ENCODE results near the gene NCR3LG1.

The NCR3LG1 gene

GRCh38 chr11:17391493-17392355, 40.1 kb downstream of the NCR3LG1 start:
- no peak for DNase-seq (ENCODE audit: low read depth)
- in situ Hi-C loops (cut with HindIII; ENCODE audit: low sequenced_read_pairs): no loop called here
- H3K4me3 ChIP-seq (ENCODE audit: low read depth, low read length): no peak overlapping the region
- TF ChIP-seq CTCF (IDR thresholded peaks at IDR 0.05; ENCODE audit: low read depth, low read length, missing control alignments): no peak

GRCh38 chr11:17392872-17393271, 41.3 kb downstream of the NCR3LG1 start:
- no peak for DNase-seq (ENCODE audit: low read depth)
- in situ Hi-C loops (cut with HindIII; ENCODE audit: low sequenced_read_pairs): no loop called here
- H3K4me3 ChIP-seq (ENCODE audit: low read depth, low read length): no peak overlapping the region
- TF ChIP-seq CTCF (IDR thresholded peaks at IDR 0.05; ENCODE audit: low read depth, low read length, missing control alignments): no peak

GRCh38 chr11:17393472-17393871, 41.9 kb downstream of the NCR3LG1 start:
- no peak overlapping the region for H3K4me3 ChIP-seq (ENCODE audit: low read depth, low read length)
- no peak for DNase-seq (ENCODE audit: low read depth)
- no peak for TF ChIP-seq CTCF (IDR thresholded peaks at IDR 0.05; ENCODE audit: low read depth, low read length, missing control alignments)
- in situ Hi-C loops (cut with HindIII; ENCODE audit: low sequenced_read_pairs): no loop called here

- TF ChIP-seq CTCF (IDR thresholded peaks at IDR 0.05; ENCODE audit: low read depth, low read length, missing control alignments): no peak
- in situ Hi-C loops (cut with HindIII; ENCODE audit: low sequenced_read_pairs): no loop called here
These were observed 43.3 kb downstream of the NCR3LG1 start for GRCh38 chr11:17394743-17395390.

GRCh38 chr11:17395554-17395961, 44.0 kb downstream of the NCR3LG1 start:
- no peak overlapping the region for H3K4me3 ChIP-seq (ENCODE audit: low read depth, low read length)
- in situ Hi-C loops (cut with HindIII; ENCODE audit: low sequenced_read_pairs): no loop called here
- no peak for DNase-seq (ENCODE audit: low read depth)
- TF ChIP-seq CTCF (IDR thresholded peaks at IDR 0.05; ENCODE audit: low read depth, low read length, missing control alignments): no peak

More at GRCh38 chr11:17394743-17395390, 43.3 kb downstream of the NCR3LG1 start:
- DNase-seq (ENCODE audit: low read depth): no peak
- H3K4me3 ChIP-seq (ENCODE audit: low read depth, low read length): no peak overlapping the region

GRCh38 chr11:17395978-17396377, 44.4 kb downstream of the NCR3LG1 start:
- H3K4me3 ChIP-seq (ENCODE audit: low read depth, low read length): no peak overlapping the region
- DNase-seq (ENCODE audit: low read depth): no peak
- no peak for TF ChIP-seq CTCF (IDR thresholded peaks at IDR 0.05; ENCODE audit: low read depth, low read length, missing control alignments)
- in situ Hi-C loops (cut with HindIII; ENCODE audit: low sequenced_read_pairs): no loop called here

Data from astrocyte of the cerebellum (primary cell).